HFF-Myc (cell line): ENCODE results near the gene SNX30.
A peak's percentile ranks its signal among the peaks of the same experiment; 100 is the strongest.

Source experiments
- DNase-seq: peaks from one replicate; pipeline ENCODE4 v3.0.0-alpha.2; 2011; ENCODE audit warnings: low read depth; ENCODE audit errors: extremely low read depth
- H3K4me3 ChIP-seq: replicated peaks from 2 replicates; pipeline ENCODE4 v1.5.1; 2011; ENCODE audit warnings: low read depth, mild to moderate bottlenecking, control low read depth, low read length
- CTCF ChIP-seq: IDR thresholded peaks from 2 replicates; pipeline ENCODE4 v1.5.1; 2012; ENCODE audit warnings: mild to moderate bottlenecking, low read depth, low read length, control low read depth; ENCODE audit errors: missing control alignments

Gene SNX30

GRCh38 chr9:112884721-112885120 lies 134.2 kb downstream of the SNX30 start:
- TF ChIP-seq CTCF = no peak
- no peak overlapping the region for H3K4me3 ChIP-seq
- no peak for DNase-seq

- TF ChIP-seq CTCF = no peak
- H3K4me3 ChIP-seq = no peak overlapping the region
- no peak for DNase-seq
Measured at GRCh38 chr9:112885324-112885723, 134.8 kb downstream of the SNX30 start.

- TF ChIP-seq CTCF = no peak
Measured at GRCh38 chr9:112886351-112886750, 135.8 kb downstream of the SNX30 start.

GRCh38 chr9:112887381-112887780 lies 136.8 kb downstream of the SNX30 start:
- no peak for DNase-seq
- TF ChIP-seq CTCF = peak; percentile 16
- no peak overlapping the region for H3K4me3 ChIP-seq

More at GRCh38 chr9:112886351-112886750, 135.8 kb downstream of the SNX30 start:
- no peak for DNase-seq
- no peak overlapping the region for H3K4me3 ChIP-seq

- DNase-seq = no peak
- H3K4me3 ChIP-seq = peak within 1 kb of the TSS; percentile 31
- TF ChIP-seq CTCF = no peak
Measured at GRCh38 chr9:112890106-112891081, 139.8 kb downstream of the SNX30 start, which contains the start of gene SLC46A2. Gene SLC46A2 (minus strand): TSS chr9:112890876. CDS start chr9:112890681, 195 bp downstream.

GRCh38 chr9:112891521-112891920 lies 141.0 kb downstream of the SNX30 start:
- DNase-seq = no peak
- H3K4me3 ChIP-seq = no peak overlapping the region
- TF ChIP-seq CTCF = no peak
